SU-DHL-6 (cell line): ENCODE results near the gene APOBEC2.

Experiments
- H2AFZ ChIP-seq: fragments of 200-600 bp; sonication (generic); 2 replicates; pipeline ENCODE4 v1.6.1; 2014; ENCODE audit warnings: low read depth, mild to moderate bottlenecking, moderate library complexity, mixed read lengths, antibody characterized with exemption, low read length; ENCODE audit not compliant: severe bottlenecking
- H3F3A ChIP-seq: fragments of 200-600 bp; shearing (Covaris generic); 2 replicates; pipeline ENCODE4 v1.6.0; 2016; ENCODE audit warnings: antibody characterized with exemption, mild to moderate bottlenecking; ENCODE audit not compliant: insufficient read depth
- H3K27ac ChIP-seq: fragments of 200-600 bp; sonication (generic); 2 replicates; pipeline ENCODE4 v1.5.1; 2016; ENCODE audit warnings: low read depth, mild to moderate bottlenecking, low read length, moderate library complexity, mixed read lengths
- H3K27me3 ChIP-seq: fragments of 200-600 bp; sonication (generic), shearing (Covaris generic); 2 replicates; pipeline ENCODE4 v1.6.0; 2014; ENCODE audit warnings: mild to moderate bottlenecking, low read length
- H3K36me3 ChIP-seq: fragments of 200-600 bp; sonication (generic); 2 replicates; pipeline ENCODE4 v1.6.1; 2014; ENCODE audit warnings: mild to moderate bottlenecking, low read length, mixed read lengths
- H3K4me2 ChIP-seq: fragments of 300-600, 200-600 bp; shearing (Covaris generic), sonication (generic); 2 replicates; pipeline ENCODE4 v1.6.0; 2014; ENCODE audit warnings: low read length, low read depth, mild to moderate bottlenecking; ENCODE audit not compliant: poor library complexity, severe bottlenecking
- H3K4me3 ChIP-seq: fragments of 200-600 bp; sonication (generic); 2 replicates; pipeline ENCODE4 v1.5.1; 2014; ENCODE audit warnings: antibody characterized with exemption, low read length, mild to moderate bottlenecking, mixed read lengths; ENCODE audit not compliant: insufficient read depth, poor library complexity, severe bottlenecking
- H3K79me2 ChIP-seq: fragments of 200-600 bp; sonication (generic); 2 replicates; pipeline ENCODE4 v1.6.1; 2014; ENCODE audit warnings: mild to moderate bottlenecking, low read length, moderate library complexity; ENCODE audit not compliant: insufficient read depth
- H3K9ac ChIP-seq: fragments of 200-600 bp; sonication (generic); 2 replicates; pipeline ENCODE4 v1.7.0; 2014; ENCODE audit warnings: mild to moderate bottlenecking, low read length
- H3K9me2 ChIP-seq: fragments of 200-600 bp; sonication (generic); replicated peaks from 2 replicates; pipeline ENCODE4 v1.6.1; 2014; ENCODE audit warnings: low read length; ENCODE audit not compliant: insufficient read depth
- H3K9me3 ChIP-seq: fragments of 200-600 bp; sonication (generic); 2 replicates; pipeline ENCODE4 v1.6.1; 2014; ENCODE audit warnings: low read length, mixed read lengths; ENCODE audit not compliant: insufficient read depth
- H4K20me1 ChIP-seq: fragments of 200-600 bp; sonication (generic); 2 replicates; pipeline ENCODE4 v1.6.1; 2014; ENCODE audit warnings: low read depth, mild to moderate bottlenecking, antibody characterized with exemption, low read length, moderate library complexity, mixed read lengths
- CTCF ChIP-seq: fragments of 200-600 bp; sonication (generic); IDR thresholded peaks from one replicate; pipeline ENCODE4 v1.5.1; 2017; ENCODE audit warnings: antibody characterized with exemption, mild to moderate bottlenecking, low read length, moderate library complexity; ENCODE audit not compliant: insufficient read depth, poor library complexity, severe bottlenecking
- EZH2phosphoT487 ChIP-seq: fragments of 200-600 bp; sonication (generic), shearing (Covaris generic); conservative IDR thresholded peaks from 2 replicates; pipeline ENCODE4 v1.6.1; 2018; ENCODE audit warnings: mild to moderate bottlenecking, antibody characterized with exemption, low read length, moderate library complexity, mixed read lengths

APOBEC2 gene

GRCh38 chr6:41040101-41040939 lies 12.7 kb upstream of the APOBEC2 start:
- no peak overlapping the region for H2AFZ ChIP-seq
- H3K9ac ChIP-seq = no peak overlapping the region
- no peak overlapping the region for H3K4me3 ChIP-seq
- TF ChIP-seq EZH2phosphoT487 = no peak
- no peaks in the 10 kb centered on the region for H4K20me1 ChIP-seq
- H3K27ac ChIP-seq = no peak overlapping the region
- no peaks in the 10 kb centered on the region for H3K79me2 ChIP-seq
- H3K36me3 ChIP-seq = no peaks in the 10 kb centered on the region
- no peaks in the 10 kb centered on the region for H3K9me2 ChIP-seq
- no peaks in the 10 kb centered on the region for H3K9me3 ChIP-seq
- no peak overlapping the region for H3K4me2 ChIP-seq
- H3K27me3 ChIP-seq = no peaks in the 10 kb centered on the region
- no peaks in the 10 kb centered on the region for H3F3A ChIP-seq

GRCh38 chr6:41040940-41041536 lies 12.0 kb upstream of the APOBEC2 start:
- H3K9me3 ChIP-seq = no peaks in the 10 kb centered on the region
- no peaks in the 10 kb centered on the region for H3K79me2 ChIP-seq
- TF ChIP-seq EZH2phosphoT487 (no peak), CTCF (no peak)
- no peak overlapping the region for H3K27ac ChIP-seq
- no peaks in the 10 kb centered on the region for H4K20me1 ChIP-seq
- no peaks in the 10 kb centered on the region for H3K9me2 ChIP-seq
- no peak overlapping the region for H3K4me3 ChIP-seq
- no peak overlapping the region for H2AFZ ChIP-seq
- no peak overlapping the region for H3K4me2 ChIP-seq
- H3F3A ChIP-seq = no peaks in the 10 kb centered on the region
- no peaks in the 10 kb centered on the region for H3K27me3 ChIP-seq
- no peaks in the 10 kb centered on the region for H3K36me3 ChIP-seq
- no peak overlapping the region for H3K9ac ChIP-seq

GRCh38 chr6:41042226-41043055 lies 10.6 kb upstream of the APOBEC2 start, which contains the start of gene TSPO2:
TSPO2 (plus strand) TSS chr6:41042467; CDS start chr6:41042986, 519 bp downstream.
- H3K27me3 ChIP-seq = no peaks in the 10 kb centered on the region
- H3K4me3 ChIP-seq = no peak within 1 kb of the TSS
- no peak within 1 kb of the TSS for H3K27ac ChIP-seq
- no peak within 1 kb of the TSS for H3K9ac ChIP-seq
- H3K36me3 ChIP-seq = no peaks in the 10 kb centered on the region
- H3K9me2 ChIP-seq = no peaks in the 10 kb centered on the region
- no peaks in the 10 kb centered on the region for H3K9me3 ChIP-seq
- H3K79me2 ChIP-seq = no peaks in the 10 kb centered on the region
- no peak for TF ChIP-seq CTCF
- H4K20me1 ChIP-seq = no peaks in the 10 kb centered on the region
- no peak within 1 kb of the TSS for H3K4me2 ChIP-seq
- H3F3A ChIP-seq = no peaks in the 10 kb centered on the region
- no peak within 1 kb of the TSS for H2AFZ ChIP-seq
